ENCODE data around the gene C17orf75.

C17orf75 gene

DNA sequence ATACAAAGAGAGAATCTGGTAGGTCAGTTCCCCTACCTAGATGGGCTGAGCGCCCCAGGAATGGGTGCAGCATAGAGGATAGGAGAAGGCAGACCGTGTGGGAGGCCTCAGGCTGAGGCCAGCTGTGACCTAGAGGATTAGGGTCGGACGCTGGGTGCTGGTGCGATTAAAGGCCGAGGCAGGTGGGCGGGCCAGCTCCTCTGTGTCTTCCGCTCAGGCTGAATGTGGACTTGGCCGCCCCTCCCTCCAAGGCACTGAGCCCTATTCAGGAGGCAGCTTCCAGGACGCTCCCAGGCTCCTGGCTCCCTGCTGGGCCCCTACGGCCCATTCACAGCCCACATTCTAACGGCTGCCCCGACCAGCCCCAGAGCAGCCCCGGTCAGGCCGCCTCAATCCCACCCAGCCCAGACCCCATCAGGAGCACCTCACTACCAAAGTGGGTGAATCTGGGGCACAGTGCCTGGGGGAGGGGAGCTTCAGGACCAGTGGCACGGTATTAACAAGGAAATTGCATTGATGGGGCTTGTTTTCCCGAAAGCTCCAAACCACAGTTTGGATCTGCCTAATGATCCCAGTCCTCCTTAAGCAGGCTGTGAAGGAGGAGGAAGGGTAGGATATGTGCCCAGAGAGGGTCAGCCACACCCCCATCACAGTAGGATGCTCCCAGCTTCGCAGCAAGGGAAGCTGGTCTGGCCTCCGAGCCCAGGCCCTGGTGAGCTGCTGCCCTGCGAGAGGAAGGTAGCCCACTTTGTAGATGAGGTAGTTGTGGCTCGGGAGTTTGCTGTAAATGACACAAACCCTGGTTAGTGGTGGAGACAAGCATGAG is 61.9 kb downstream of the C17orf75 start:
- TF ChIP-seq, protein P1, sequence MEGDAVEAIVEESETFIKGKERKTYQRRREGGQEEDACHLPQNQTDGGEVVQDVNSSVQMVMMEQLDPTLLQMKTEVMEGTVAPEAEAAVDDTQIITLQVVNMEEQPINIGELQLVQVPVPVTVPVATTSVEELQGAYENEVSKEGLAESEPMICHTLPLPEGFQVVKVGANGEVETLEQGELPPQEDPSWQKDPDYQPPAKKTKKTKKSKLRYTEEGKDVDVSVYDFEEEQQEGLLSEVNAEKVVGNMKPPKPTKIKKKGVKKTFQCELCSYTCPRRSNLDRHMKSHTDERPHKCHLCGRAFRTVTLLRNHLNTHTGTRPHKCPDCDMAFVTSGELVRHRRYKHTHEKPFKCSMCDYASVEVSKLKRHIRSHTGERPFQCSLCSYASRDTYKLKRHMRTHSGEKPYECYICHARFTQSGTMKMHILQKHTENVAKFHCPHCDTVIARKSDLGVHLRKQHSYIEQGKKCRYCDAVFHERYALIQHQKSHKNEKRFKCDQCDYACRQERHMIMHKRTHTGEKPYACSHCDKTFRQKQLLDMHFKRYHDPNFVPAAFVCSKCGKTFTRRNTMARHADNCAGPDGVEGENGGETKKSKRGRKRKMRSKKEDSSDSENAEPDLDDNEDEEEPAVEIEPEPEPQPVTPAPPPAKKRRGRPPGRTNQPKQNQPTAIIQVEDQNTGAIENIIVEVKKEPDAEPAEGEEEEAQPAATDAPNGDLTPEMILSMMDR (IDR thresholded peaks at IDR 0.05; ENCODE audit: insufficient read depth, low read depth, low read length, missing control alignments) = no peak
- DNase-seq (ENCODE audit: low read depth) = no peak
- H3K4me3 ChIP-seq (ENCODE audit: low read length) = no peak overlapping the region

DNA sequence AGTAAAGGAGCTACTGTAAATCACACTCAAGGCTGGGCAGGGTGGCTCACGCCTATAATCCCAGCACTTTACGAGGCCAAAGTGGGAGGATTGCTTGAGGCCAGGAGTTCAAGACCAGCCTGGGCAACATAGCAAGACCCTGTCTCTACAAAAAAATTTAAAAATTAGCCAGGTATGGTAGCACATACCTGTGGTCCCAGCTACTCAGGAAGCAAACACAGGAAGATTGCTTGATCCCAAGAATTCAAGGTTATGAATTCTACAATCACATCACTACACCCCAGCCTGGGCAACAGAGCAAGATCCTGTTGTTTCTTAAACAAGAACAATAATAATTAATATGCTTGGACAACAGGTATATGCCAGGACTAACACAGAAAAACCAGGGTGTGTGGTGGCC is 63.2 kb downstream of the C17orf75 start:
- no peak overlapping the region for H3K4me3 ChIP-seq (ENCODE audit: low read length)
- TF ChIP-seq, protein P1 (IDR thresholded peaks at IDR 0.05; ENCODE audit: insufficient read depth, low read depth, low read length, missing control alignments) = no peak
- DNase-seq (ENCODE audit: low read depth) = no peak

Measured in epithelial cell of esophagus (primary cell).